Right lobe of liver (tissue), 6 donors: ENCODE results near the gene KIFC3. TPM values are rescaled to one million over a fixed set of nuclear protein-coding genes. Genes with fewer than 3 reads are reported as not detected.
"Not testable (repeated sequence)": the region's sequence is repeated elsewhere in the genome, so short reads cannot be mapped to it uniquely, and the experiment has no call there.

Source experiments
- ATAC-seq, 4 donors: fragments of 200-7000 bp; cut with Tn5 transposase; one replicate each; pipeline ENCODE4 v1.9.1; 2020; ENCODE audit warnings: mild to moderate bottlenecking in 4 of 4, moderate library complexity in 4 of 4
- DNase-seq, 3 donors: peaks; one replicate each; pipeline ENCODE4 v3.0.0-alpha.2; 2020
- H3K27ac ChIP-seq, 3 donors: fragments of 200-600 bp; one replicate each; pipeline ENCODE4 v1.8.0; 2022
- H3K27me3 ChIP-seq, 2 donors: fragments of 200-600 bp; one replicate each; pipeline ENCODE4 v1.8.0; 2022
- H3K36me3 ChIP-seq, 4 donors: fragments of 200-600 bp; sonication (generic) in 1 of 4; one replicate each; pipeline versions ENCODE4 v1.5.1 to v1.8.0; 2017 to 2022; ENCODE audit warnings: control low read depth in 1 of 4
- H3K4me1 ChIP-seq, 4 donors: fragments of 200-600 bp; sonication (generic) in 1 of 4; one replicate each; pipeline versions ENCODE4 v1.5.1 to v1.8.0; 2017 to 2022; ENCODE audit warnings: control low read depth in 1 of 4
- H3K4me3 ChIP-seq, 3 donors: fragments of 200-600 bp; one replicate each; pipeline ENCODE4 v1.8.0; 2022
- H3K9me3 ChIP-seq, 4 donors: fragments of 200-600 bp; sonication (generic) in 1 of 4; one replicate each; pipeline versions ENCODE4 v1.5.1 to v1.8.0; 2017 to 2022; ENCODE audit warnings: control low read depth in 1 of 4
- CTCF ChIP-seq, 4 donors: fragments of 200-600 bp in 3 of 4; fragments of 450-650 bp in 1 of 4; IDR thresholded peaks; one replicate each; pipeline versions ENCODE4 v1.5.1 to v1.8.0; 2016 to 2022; ENCODE audit warnings: antibody characterized with exemption in 4 of 4, mild to moderate bottlenecking in 2 of 4
- POLR2A ChIP-seq: fragments of 450-650 bp; IDR thresholded peaks from one replicate; pipeline ENCODE4 v1.6.1; 2017; ENCODE audit warnings: antibody characterized with exemption, mild to moderate bottlenecking
- WGBS: methylation state at CpG from one replicate; pipeline ENCODE4 v1.1.6; 2018; ENCODE audit warnings: low coverage, low lambda C conversion rate; ENCODE audit not compliant: insufficient coverage; ENCODE audit errors: missing lambda C conversion rate; 5-methylcytosine and 5-hydroxymethylcytosine counted together
- intact Hi-C, 2 donors: fragments of 100-400 bp; cut with DNase I; formaldehyde crosslinking; loops; one replicate each; pipeline versions ENCODE4 v1.11.2 to v1.14.1; 2022
- total RNA-seq, 6 experiments: library from RNA; depleted of rRNA in 2 of 6; stranded (reverse); fragments of >200 nt in 2 of 6; fragmentation: NEBNext Ultra II Directional in 3 of 6; extraction: Animal tissue kit (Norgen Biotek cat#: 25700) in 3 of 6; gene quantifications; one replicate each; pipeline versions ENCODE4 v1.1.0 to v1.2.4, GENCODE V29; 2016 to 2023
- donor health status: DM: no; HTN: yes; CAD: no.
- donor health status: DM: no; HTN: no; CAD: no.
- donor health status: DM: no; HTN: no; CAD: no.
- donor health status: DM: no; HTN: yes; CAD: no.
- donor health status: DM: no; HTN: yes; CAD: no.

Gene KIFC3
- total RNA-seq, 6 experiments from 2014 or later: 20.3 to 88.9 (median 46.4) TPM

DNA sequence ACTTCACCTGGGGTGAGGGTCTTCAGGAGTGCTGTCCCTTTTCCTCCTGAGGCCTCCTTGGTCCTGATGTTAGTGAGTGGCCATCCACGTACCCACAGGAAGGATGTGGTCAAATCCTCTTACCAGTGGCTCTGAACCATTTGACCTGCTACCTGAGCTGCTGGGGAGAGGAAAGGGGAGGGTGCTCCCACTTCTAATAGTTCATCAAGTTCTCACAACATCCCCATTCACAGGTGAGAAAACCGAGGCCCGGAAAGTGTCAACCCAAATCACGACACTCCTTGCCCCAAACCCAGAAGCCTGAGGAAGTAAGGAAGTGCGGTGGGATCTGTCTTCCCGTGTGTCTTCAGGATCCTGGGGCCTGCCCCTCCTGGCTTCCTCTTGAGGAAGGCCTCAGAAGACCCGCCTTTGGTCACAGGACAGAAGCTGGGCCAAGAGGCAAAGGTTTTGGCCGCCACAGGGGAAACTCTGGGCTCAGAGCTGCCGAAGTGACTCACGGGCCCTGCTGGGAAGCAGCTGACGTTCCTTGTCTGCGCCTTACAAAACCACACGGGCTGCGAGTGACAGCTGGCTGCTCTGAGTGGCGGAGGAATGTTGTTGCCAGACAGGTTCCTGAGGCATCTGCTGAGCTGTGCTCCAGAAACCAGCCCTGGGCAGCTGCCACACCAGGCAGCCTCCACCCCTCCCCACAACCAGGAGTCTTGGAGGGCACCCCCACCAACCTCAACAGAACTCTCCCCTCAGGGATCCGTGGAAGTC lies 13.9 kb upstream of the KIFC3 start:
- peak in 2 of 3 donors; percentile 70 to 81 for DNase-seq
- peaks cover 0 to 2% (median 0%) of the 10 kb centered on the region in 4 donors for H3K4me1 ChIP-seq
- 52% methylated on average over 4 of the region's 16 CpGs for WGBS
- intact Hi-C loops: no loop called here
- H3K27ac ChIP-seq: peak overlapping the region in 2 of 3 donors; percentile 2 to 35
- no peaks in the 10 kb centered on the region for H3K27me3 ChIP-seq
- peak; percentile 53 to 79 (median 76) for ATAC-seq
- H3K4me3 ChIP-seq: no peak overlapping the region
- no peaks in the 10 kb centered on the region for H3K9me3 ChIP-seq
- TF ChIP-seq POLR2A (no peak), CTCF (IDR thresholded peaks at IDR 0.05) (no peak)
- no peaks in the 10 kb centered on the region for H3K36me3 ChIP-seq

- Histone ChIP-seq H3K27me3 (no peaks in the 10 kb centered on the region), H3K9me3 (no peaks in the 10 kb centered on the region), H3K4me1 (peaks cover 0 to 12% (median 5%) of the 10 kb centered on the region in 4 donors), H3K27ac (no peak overlapping the region), H3K4me3 (no peak overlapping the region), H3K36me3 (no peaks in the 10 kb centered on the region)
- 100% methylated on average over 1 of the region's 3 CpGs for WGBS
- intact Hi-C loops: no loop called here
- DNase-seq: no peak
- TF ChIP-seq CTCF (IDR thresholded peaks at IDR 0.05) (no peak), POLR2A (no peak)
- ATAC-seq: no peak
These were observed 12.6 kb upstream of the KIFC3 start for GRCh38 chr16:57814896-57815295.

DNA sequence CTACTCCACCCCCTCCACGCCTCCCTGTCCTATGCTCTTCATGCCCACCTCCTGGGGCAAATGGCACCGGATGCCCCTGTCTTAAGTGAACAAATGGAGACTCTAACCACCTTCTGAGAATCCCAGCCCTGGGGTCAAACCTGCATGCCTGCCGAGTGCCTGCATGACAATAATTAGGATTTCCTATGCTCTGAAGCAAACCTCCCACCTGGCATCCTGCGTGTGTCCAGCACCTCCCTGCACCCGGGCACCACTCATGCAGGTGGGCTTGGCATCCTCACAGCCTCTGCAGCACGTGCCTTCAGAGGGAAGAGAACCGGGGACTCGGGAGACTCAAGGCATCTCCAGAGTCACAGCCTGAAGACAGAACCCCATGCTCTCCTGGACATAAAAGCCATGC lies 11.2 kb upstream of the KIFC3 start:
- Histone ChIP-seq H3K9me3 (no peaks in the 10 kb centered on the region), H3K27ac (no peak overlapping the region), H3K27me3 (no peaks in the 10 kb centered on the region), H3K36me3 (no peaks in the 10 kb centered on the region), H3K4me3 (no peak overlapping the region), H3K4me1 (peaks cover 0 to 24% (median 11%) of the 10 kb centered on the region in 4 donors)
- WGBS: 100% methylated on average over 1 of the region's 8 CpGs
- no peak for DNase-seq
- no peak for ATAC-seq
- TF ChIP-seq POLR2A: no peak
- TF ChIP-seq CTCF (IDR thresholded peaks at IDR 0.05): no peak
- intact Hi-C loops: no loop called here

- H3K36me3 ChIP-seq, intact Hi-C loops, ATAC-seq, H3K27me3 ChIP-seq, H3K9me3 ChIP-seq, H3K4me3 ChIP-seq: not testable (repeated sequence)
- WGBS: 69% methylated on average over 7 of the region's 8 CpGs
- Histone ChIP-seq H3K4me1 (peaks cover 0 to 33% (median 16%) of the 10 kb centered on the region in 4 donors), H3K27ac (peak overlapping the region in 2 of 3 donors; percentile 77 to 89)
- peak in 1 of 3 donors; percentile 46 for DNase-seq
These were observed 9.0 kb upstream of the KIFC3 start for GRCh38 chr16:57811340-57811739.

DNA sequence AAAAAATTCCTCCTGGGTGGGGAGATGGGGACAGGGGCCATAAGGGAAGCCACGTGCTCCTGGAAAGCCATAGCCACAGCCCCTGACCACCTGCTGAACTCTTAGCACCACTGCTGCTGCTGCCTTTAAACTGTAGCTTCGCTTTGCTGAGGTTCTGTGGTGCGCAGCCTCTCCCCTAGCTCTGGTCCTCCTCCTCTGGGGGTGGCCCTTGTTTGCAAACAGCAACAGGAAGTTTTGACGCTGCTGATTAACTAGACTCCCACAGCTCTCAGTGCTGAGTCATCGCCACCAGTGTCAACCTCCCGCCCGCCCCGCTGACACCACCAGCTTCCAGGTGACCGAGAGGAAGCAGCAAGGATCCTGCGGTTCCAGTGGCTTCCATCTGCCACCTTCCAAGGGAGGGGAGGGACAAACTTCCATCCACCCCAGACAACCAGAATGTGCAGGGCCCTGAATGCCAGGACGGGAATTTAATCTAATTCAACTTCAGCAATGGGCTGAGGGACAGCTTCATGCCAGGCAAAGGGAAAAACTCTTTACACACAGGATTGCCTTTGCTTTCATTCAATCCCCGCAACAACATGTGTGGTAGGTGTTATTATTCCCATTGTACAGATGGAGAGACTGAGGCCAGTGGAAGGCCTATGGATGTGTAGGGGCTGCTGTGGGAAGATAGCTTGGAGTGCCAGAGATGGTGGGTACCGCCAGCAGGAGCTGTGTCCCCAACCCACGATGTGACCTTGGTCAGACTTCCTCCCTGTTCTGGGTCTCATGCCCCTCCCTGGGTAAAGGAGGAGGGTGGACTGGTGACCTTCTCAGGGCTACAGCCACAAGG lies 8.1 kb upstream of the KIFC3 start:
- H3K4me1 ChIP-seq: peaks cover 0 to 33% (median 16%) of the 10 kb centered on the region in 4 donors
- TF ChIP-seq CTCF (IDR thresholded peaks at IDR 0.05): no peak
- peak; percentile 95 for TF ChIP-seq POLR2A
- 6% methylated on average over 11 of the region's 14 CpGs for WGBS
- no peak overlapping the region for H3K4me3 ChIP-seq
- peak overlapping the region; percentile 75 to 89 (median 77) for H3K27ac ChIP-seq
- intact Hi-C loops: no loop called here
- no peaks in the 10 kb centered on the region for H3K36me3 ChIP-seq
- ATAC-seq (peak; percentile 86 to 96 (median 92)), DNase-seq (peak; percentile 94 to 95 (median 95))
- H3K27me3 ChIP-seq: no peaks in the 10 kb centered on the region
- no peaks in the 10 kb centered on the region for H3K9me3 ChIP-seq
